HG03354 (cell line): ENCODE measurements around the gene TMPRSS11B.
"Not testable (repeated sequence)": the region's sequence is repeated elsewhere in the genome, so short reads cannot be mapped to it uniquely, and the experiment has no call there.

Experiments
- ATAC-seq: cut with Tn5 transposase; IDR thresholded peaks from one replicate; pipeline ENCODE4 v1.9.1; 2021; ENCODE audit warnings: mild to moderate bottlenecking; ENCODE audit not compliant: unreplicated experiment, poor library complexity, severe bottlenecking

TMPRSS11B gene

GRCh38 chr4:68240620-68241019, 4.9 kb downstream of the TMPRSS11B start:
- no peak for ATAC-seq

DNA sequence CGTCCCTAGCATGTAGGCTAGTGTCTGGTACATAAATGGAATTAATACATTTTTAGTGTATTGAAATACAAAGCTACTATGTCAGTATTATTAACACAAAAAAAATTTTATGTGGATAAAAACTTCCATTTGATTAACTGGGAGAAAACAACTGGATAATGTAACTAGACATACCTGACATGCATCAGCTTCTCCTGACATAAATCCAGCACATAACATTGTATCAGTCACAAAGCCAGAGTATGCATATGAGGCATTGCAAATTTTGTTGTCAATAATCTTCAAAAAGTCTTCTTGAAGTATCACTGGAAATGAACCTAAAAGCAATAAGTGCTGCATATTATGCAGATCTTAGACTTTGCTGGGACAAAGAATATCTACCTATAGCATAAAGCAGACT, 16.9 kb downstream of the TMPRSS11B start:
- ATAC-seq, result no peak

GRCh38 chr4:68218044-68218443, 27.4 kb downstream of the TMPRSS11B start:
- no peak for ATAC-seq

- no peak for ATAC-seq
These were observed 29.0 kb downstream of the TMPRSS11B start for GRCh38 chr4:68216501-68216900.

- ATAC-seq, result no peak
These were observed 36.5 kb downstream of the TMPRSS11B start for GRCh38 chr4:68209003-68209402.

- ATAC-seq, result not testable (repeated sequence)
These were observed 51.2 kb downstream of the TMPRSS11B start for GRCh38 chr4:68194305-68194704.

- ATAC-seq, result no peak
These were observed 52.3 kb downstream of the TMPRSS11B start for GRCh38 chr4:68193194-68193593.

DNA sequence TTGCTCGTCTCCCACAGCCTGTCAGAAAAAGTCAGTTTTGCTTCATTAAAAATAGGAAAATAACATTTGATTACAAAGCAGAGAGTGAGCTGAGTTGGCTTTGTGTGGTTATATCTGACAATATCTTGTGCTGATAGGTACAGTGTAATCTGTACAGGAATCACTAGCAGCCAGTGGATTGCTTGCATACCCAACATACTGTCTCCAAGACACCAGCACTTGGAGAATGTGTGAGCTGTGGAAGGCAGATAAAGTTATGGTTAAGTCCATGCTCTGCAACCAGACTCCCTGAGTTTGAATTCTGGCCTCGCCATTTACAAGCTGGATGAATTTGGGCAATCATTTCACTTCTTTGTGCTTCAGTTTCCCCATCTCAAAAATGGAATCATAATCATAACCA, 58.3 kb downstream of the TMPRSS11B start:
- ATAC-seq, result no peak

DNA sequence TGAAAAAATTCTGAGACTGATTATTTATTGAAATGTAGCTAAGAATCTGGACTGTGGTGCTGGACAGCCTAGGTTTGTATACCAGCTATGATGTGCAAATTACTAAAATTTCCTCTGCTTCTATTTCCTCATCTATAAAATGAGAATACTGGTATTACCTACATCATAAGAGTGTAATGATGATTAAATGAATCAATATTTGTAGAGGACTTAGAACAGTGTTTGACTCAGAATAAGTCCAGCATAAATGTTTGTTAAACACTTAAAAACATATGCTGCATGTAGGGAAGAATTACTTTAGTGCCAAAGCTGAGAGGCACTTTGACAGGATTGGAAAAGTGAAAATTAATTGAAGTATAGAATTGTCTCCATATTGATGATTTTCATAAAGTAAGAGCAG, 60.6 kb downstream of the TMPRSS11B start:
- ATAC-seq, result no peak

- ATAC-seq, result no peak
These were observed 62.1 kb downstream of the TMPRSS11B start for GRCh38 chr4:68183417-68183816.

DNA sequence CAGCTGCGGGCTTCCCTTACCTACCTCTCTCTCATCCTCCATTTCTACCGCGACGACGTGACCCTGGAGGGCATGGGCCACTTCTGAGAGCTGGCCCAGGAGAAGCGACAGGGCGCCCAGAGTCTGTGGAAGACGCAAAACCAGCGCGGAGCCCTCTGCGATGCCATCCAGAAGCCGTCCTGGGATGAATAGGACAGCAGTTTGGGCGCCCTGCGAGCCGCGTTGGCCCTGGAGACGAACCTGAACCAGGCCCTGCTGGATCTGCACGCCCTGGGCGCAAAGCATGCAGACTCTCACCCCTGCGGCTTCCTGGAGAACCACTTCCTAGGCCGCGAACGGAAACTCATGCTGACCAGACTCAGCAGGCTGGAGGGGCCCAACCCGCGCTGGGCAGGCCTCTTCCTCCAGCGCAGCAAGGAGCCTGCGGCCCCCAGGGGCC, 63.1 kb downstream of the TMPRSS11B start:
- no peak for ATAC-seq

GRCh38 chr4:68180849-68181526, 64.5 kb downstream of the TMPRSS11B start:
- ATAC-seq, result no peak

GRCh38 chr4:68176904-68177303, 68.6 kb downstream of the TMPRSS11B start:
- no peak for ATAC-seq
